ENCODE data around the gene PIK3R2. TPM values are rescaled to one million over a fixed set of nuclear protein-coding genes. Genes with fewer than 3 reads are reported as not detected.

Gene PIK3R2
- total and polyA plus RNA-seq, 2 of the 13 experiments (the other 11 are each of a cell fraction or from before 2014, with no cell fraction given), result 18.6 to 25.3 TPM

DNA sequence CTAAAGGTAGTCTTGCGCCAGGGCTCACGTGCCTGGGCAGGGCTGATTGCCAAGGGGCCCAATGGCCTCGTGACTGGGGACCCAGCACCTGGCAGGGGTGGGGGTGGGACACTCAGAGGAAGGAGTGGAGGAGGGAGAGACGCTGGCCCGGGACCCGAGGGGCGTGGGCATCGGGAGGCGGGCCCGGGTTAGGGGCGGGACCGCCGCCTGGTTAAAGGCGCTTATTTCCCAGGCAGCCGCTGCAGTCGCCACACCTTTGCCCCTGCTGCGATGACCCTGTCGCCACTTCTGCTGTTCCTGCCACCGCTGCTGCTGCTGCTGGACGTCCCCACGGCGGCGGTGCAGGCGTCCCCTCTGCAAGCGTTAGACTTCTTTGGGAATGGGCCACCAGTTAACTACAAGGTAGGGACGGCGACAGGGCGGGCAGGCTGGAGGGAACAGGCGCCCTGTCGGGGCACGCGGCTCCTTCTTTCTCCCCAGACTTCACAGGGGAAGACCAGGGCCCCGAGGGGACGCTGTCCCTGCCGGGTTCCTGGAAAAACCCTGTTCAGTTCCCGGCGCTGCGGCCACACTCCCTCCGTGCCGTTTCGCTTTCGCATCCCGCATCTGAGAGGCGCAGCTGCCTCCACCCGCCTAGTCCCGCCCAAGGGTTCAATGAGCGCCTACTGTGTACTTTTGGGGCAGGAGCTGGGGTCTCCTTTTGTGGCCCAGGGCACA lies 20.8 kb downstream of the PIK3R2 start, which contains the start of gene IFI30 (continued):
- TF ChIP-seq, protein P1, sequence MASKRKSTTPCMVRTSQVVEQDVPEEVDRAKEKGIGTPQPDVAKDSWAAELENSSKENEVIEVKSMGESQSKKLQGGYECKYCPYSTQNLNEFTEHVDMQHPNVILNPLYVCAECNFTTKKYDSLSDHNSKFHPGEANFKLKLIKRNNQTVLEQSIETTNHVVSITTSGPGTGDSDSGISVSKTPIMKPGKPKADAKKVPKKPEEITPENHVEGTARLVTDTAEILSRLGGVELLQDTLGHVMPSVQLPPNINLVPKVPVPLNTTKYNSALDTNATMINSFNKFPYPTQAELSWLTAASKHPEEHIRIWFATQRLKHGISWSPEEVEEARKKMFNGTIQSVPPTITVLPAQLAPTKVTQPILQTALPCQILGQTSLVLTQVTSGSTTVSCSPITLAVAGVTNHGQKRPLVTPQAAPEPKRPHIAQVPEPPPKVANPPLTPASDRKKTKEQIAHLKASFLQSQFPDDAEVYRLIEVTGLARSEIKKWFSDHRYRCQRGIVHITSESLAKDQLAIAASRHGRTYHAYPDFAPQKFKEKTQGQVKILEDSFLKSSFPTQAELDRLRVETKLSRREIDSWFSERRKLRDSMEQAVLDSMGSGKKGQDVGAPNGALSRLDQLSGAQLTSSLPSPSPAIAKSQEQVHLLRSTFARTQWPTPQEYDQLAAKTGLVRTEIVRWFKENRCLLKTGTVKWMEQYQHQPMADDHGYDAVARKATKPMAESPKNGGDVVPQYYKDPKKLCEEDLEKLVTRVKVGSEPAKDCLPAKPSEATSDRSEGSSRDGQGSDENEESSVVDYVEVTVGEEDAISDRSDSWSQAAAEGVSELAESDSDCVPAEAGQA (IDR thresholded peaks at IDR 0.05; ENCODE audit: low read depth), result no peak
- TF ChIP-seq, protein P1 (CRISPR knock-in tag; IDR thresholded peaks at IDR 0.05; ENCODE audit: borderline replicate concordance), result no peak
- TF ChIP-seq MIXL1 (CRISPR knock-in tag; IDR thresholded peaks at IDR 0.05) (no peak; the same call in 1 of the 2 replicates), ZBTB20 (CRISPR knock-in tag; IDR thresholded peaks at IDR 0.05; ENCODE audit: borderline replicate concordance, low read depth) (no peak; the same call in 1 of the 2 replicates), TCF12 (IDR thresholded peaks at IDR 0.05) (no peak), TCF12 (CRISPR knock-in tag; IDR thresholded peaks at IDR 0.05) (no peak), TP53 (CRISPR knock-in tag; conservative IDR thresholded peaks at IDR 0.05) (no peak), ZNF3 (CRISPR knock-in tag; IDR thresholded peaks at IDR 0.05) (0 out of 2 replicates have a peak, but pooled peaks have one; percentile 17), ZSCAN9 (CRISPR knock-in tag; IDR thresholded peaks at IDR 0.05; ENCODE audit: borderline replicate concordance) (0 out of 2 replicates have a peak, but pooled peaks have one; percentile 23), HDAC6 (IDR thresholded peaks at IDR 0.05; ENCODE audit: low read depth, low read length) (no peak), SMAD9 (CRISPR knock-in tag; IDR thresholded peaks at IDR 0.05) (0 out of 2 replicates have a peak, but pooled peaks have one; percentile 26)
- TF ChIP-seq, protein P2, sequence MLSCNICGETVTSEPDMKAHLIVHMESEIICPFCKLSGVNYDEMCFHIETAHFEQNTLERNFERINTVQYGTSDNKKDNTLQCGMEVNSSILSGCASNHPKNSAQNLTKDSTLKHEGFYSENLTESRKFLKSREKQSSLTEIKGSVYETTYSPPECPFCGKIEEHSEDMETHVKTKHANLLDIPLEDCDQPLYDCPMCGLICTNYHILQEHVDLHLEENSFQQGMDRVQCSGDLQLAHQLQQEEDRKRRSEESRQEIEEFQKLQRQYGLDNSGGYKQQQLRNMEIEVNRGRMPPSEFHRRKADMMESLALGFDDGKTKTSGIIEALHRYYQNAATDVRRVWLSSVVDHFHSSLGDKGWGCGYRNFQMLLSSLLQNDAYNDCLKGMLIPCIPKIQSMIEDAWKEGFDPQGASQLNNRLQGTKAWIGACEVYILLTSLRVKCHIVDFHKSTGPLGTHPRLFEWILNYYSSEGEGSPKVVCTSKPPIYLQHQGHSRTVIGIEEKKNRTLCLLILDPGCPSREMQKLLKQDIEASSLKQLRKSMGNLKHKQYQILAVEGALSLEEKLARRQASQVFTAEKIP (CRISPR knock-in tag; IDR thresholded peaks at IDR 0.05; ENCODE audit: borderline replicate concordance), result no peak
- TF ChIP-seq, protein P3, sequence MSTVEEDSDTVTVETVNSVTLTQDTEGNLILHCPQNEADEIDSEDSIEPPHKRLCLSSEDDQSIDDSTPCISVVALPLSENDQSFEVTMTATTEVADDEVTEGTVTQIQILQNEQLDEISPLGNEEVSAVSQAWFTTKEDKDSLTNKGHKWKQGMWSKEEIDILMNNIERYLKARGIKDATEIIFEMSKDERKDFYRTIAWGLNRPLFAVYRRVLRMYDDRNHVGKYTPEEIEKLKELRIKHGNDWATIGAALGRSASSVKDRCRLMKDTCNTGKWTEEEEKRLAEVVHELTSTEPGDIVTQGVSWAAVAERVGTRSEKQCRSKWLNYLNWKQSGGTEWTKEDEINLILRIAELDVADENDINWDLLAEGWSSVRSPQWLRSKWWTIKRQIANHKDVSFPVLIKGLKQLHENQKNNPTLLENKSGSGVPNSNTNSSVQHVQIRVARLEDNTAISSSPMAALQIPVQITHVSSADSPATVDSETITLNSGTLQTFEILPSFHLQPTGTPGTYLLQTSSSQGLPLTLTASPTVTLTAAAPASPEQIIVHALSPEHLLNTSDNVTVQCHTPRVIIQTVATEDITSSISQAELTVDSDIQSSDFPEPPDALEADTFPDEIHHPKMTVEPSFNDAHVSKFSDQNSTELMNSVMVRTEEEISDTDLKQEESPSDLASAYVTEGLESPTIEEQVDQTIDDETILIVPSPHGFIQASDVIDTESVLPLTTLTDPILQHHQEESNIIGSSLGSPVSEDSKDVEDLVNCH (CRISPR knock-in tag; IDR thresholded peaks at IDR 0.05), result no peak
- TF ChIP-seq, protein P4, sequence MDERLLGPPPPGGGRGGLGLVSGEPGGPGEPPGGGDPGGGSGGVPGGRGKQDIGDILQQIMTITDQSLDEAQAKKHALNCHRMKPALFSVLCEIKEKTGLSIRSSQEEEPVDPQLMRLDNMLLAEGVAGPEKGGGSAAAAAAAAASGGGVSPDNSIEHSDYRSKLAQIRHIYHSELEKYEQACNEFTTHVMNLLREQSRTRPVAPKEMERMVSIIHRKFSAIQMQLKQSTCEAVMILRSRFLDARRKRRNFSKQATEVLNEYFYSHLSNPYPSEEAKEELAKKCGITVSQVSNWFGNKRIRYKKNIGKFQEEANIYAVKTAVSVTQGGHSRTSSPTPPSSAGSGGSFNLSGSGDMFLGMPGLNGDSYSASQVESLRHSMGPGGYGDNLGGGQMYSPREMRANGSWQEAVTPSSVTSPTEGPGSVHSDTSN (CRISPR knock-in tag; IDR thresholded peaks at IDR 0.05), result no peak
- TF ChIP-seq, protein P5, sequence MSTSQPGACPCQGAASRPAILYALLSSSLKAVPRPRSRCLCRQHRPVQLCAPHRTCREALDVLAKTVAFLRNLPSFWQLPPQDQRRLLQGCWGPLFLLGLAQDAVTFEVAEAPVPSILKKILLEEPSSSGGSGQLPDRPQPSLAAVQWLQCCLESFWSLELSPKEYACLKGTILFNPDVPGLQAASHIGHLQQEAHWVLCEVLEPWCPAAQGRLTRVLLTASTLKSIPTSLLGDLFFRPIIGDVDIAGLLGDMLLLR (CRISPR knock-in tag; IDR thresholded peaks at IDR 0.05), result no peak
- TF ChIP-seq, protein P6, sequence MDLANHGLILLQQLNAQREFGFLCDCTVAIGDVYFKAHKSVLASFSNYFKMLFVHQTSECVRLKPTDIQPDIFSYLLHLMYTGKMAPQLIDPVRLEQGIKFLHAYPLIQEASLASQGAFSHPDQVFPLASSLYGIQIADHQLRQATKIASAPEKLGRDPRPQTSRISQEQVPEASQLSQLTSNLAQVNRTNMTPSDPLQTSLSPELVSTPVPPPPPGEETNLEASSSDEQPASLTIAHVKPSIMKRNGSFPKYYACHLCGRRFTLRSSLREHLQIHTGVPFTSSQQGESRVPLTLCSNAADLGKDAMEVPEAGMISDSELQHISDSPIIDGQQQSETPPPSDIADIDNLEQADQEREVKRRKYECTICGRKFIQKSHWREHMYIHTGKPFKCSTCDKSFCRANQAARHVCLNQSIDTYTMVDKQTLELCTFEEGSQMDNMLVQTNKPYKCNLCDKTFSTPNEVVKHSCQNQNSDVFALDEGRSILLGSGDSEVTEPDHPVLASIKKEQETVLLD (CRISPR knock-in tag; IDR thresholded peaks at IDR 0.05; ENCODE audit: low read depth), result no peak
